Skeletal muscle satellite cell (primary cell): Measurements from ENCODE around the gene PARD3.

Experiments
- H3K27me3 ChIP-seq: 2 replicates; pipeline ENCODE4 v1.7.0; 2013; ENCODE audit warnings: low read length; ENCODE audit not compliant: control insufficient read depth, insufficient read depth
- H3K36me3 ChIP-seq: 2 replicates; pipeline ENCODE4 v1.7.0; 2013; ENCODE audit warnings: mild to moderate bottlenecking, control low read depth, low read length; ENCODE audit not compliant: insufficient read depth
- H3K4me1 ChIP-seq: 2 replicates; pipeline ENCODE4 v1.7.0; 2013; ENCODE audit warnings: low read length; ENCODE audit not compliant: control insufficient read depth, insufficient read depth
- H3K4me2 ChIP-seq: 2 replicates; pipeline ENCODE4 v1.7.0; 2013; ENCODE audit warnings: mild to moderate bottlenecking, low read length
- H3K4me3 ChIP-seq: 2 replicates; pipeline ENCODE4 v1.7.0; 2013; ENCODE audit warnings: low read length
- H3K9ac ChIP-seq: 2 replicates; pipeline ENCODE4 v1.7.0; 2013; ENCODE audit warnings: mild to moderate bottlenecking, low read depth, low read length, moderate library complexity
- H3K9me3 ChIP-seq: replicated peaks from 2 replicates; pipeline ENCODE4 v1.7.0; 2013; ENCODE audit warnings: mild to moderate bottlenecking, control low read depth, low read length

The PARD3 gene

GRCh38 chr10:34151931-34152330 is 663.2 kb downstream of the PARD3 start:
- no peaks in the 10 kb centered on the region for H3K9me3 ChIP-seq
- peaks cover 13% of the 10 kb centered on the region for H3K4me1 ChIP-seq
- no peak overlapping the region for H3K9ac ChIP-seq
- H3K4me3 ChIP-seq = no peak overlapping the region
- no peaks in the 10 kb centered on the region for H3K27me3 ChIP-seq
- no peaks in the 10 kb centered on the region for H3K36me3 ChIP-seq
- no peak overlapping the region for H3K4me2 ChIP-seq

- H3K4me3 ChIP-seq = no peak overlapping the region
- H3K9ac ChIP-seq = no peak overlapping the region
- H3K9me3 ChIP-seq = no peaks in the 10 kb centered on the region
- H3K27me3 ChIP-seq = no peaks in the 10 kb centered on the region
- H3K4me2 ChIP-seq = no peak overlapping the region
- peaks cover 9% of the 10 kb centered on the region for H3K4me1 ChIP-seq
- no peaks in the 10 kb centered on the region for H3K36me3 ChIP-seq
Measured at GRCh38 chr10:34151481-34151880, 663.6 kb downstream of the PARD3 start.

- no peaks in the 10 kb centered on the region for H3K27me3 ChIP-seq
- no peak overlapping the region for H3K4me2 ChIP-seq
- H3K9ac ChIP-seq = no peak overlapping the region
- no peak overlapping the region for H3K4me3 ChIP-seq
- no peaks in the 10 kb centered on the region for H3K36me3 ChIP-seq
- peaks cover 14% of the 10 kb centered on the region for H3K4me1 ChIP-seq
- H3K9me3 ChIP-seq = no peaks in the 10 kb centered on the region
Measured at GRCh38 chr10:34150103-34150502, 665.0 kb downstream of the PARD3 start.

- no peaks in the 10 kb centered on the region for H3K27me3 ChIP-seq
- no peak overlapping the region for H3K4me3 ChIP-seq
- H3K4me2 ChIP-seq = no peak overlapping the region
- no peaks in the 10 kb centered on the region for H3K36me3 ChIP-seq
- H3K9me3 ChIP-seq = no peaks in the 10 kb centered on the region
- H3K9ac ChIP-seq = no peak overlapping the region
- H3K4me1 ChIP-seq = peaks cover 14% of the 10 kb centered on the region
Measured at GRCh38 chr10:34148305-34148657, 666.8 kb downstream of the PARD3 start.

DNA sequence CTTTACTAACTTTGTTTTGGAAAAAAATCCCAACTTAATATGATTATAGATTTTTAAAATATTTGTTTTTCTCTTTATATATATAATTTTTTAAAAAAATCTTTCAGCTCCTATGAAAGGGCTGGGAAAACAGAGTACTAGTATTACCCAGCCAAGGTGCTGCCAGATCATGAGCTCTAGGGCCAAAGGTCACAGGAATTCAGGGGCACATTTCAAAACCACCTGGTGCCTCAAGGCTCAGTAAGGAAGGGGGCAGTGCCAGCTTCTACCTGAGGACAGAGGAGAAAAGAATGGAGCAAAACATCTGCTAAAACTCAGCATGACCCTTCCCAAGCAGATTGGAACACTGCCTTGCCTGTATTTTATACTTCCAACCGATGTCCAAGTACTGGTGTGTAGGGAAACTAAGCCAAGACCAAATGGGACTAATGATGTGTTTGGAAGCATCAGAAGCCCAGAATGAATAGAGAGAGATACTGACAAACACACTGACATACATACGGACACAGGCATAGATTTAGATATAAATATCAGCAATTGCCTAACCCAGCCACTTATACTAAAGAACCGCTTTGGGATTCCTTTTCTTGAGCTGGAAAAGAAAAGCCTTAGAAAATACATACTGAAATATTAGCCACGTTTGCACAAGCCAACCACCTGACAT is 667.3 kb downstream of the PARD3 start:
- Histone ChIP-seq H3K27me3 (no peaks in the 10 kb centered on the region), H3K9me3 (no peaks in the 10 kb centered on the region), H3K9ac (no peak overlapping the region), H3K4me2 (no peak overlapping the region), H3K4me1 (peaks cover 14% of the 10 kb centered on the region), H3K36me3 (no peaks in the 10 kb centered on the region), H3K4me3 (no peak overlapping the region)

DNA sequence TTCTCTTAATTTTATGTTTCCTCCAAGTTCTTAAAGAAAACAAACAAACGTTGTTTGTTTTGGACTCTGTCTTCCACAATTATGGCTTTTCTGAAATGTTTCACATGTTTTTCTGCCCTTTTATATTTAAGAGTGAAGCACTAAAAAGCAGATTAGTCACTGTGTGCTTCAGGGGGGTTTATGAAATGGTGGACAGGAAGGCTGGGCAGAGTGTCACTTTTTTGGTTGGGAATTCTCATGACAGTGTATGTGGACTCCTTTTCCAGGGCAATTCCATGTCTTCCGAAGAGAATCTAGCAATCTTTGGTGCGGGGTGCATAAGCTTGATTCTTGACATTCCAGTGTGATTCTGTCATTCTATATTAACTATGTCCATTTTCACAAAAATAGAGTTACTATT is 669.4 kb downstream of the PARD3 start:
- Histone ChIP-seq H3K4me1 (peaks cover 14% of the 10 kb centered on the region), H3K36me3 (no peaks in the 10 kb centered on the region), H3K27me3 (no peaks in the 10 kb centered on the region), H3K9me3 (no peaks in the 10 kb centered on the region), H3K4me2 (peak overlapping the region; percentile 62), H3K9ac (peak overlapping the region; percentile 23), H3K4me3 (no peak overlapping the region)

- Histone ChIP-seq H3K4me1 (peaks cover 25% of the 10 kb centered on the region), H3K36me3 (no peaks in the 10 kb centered on the region), H3K27me3 (no peaks in the 10 kb centered on the region), H3K9ac (no peak overlapping the region), H3K4me3 (no peak overlapping the region), H3K9me3 (no peaks in the 10 kb centered on the region), H3K4me2 (no peak overlapping the region)
Measured at GRCh38 chr10:34143466-34143865, 671.6 kb downstream of the PARD3 start.

- no peak overlapping the region for H3K4me2 ChIP-seq
- no peak overlapping the region for H3K4me3 ChIP-seq
- H3K9ac ChIP-seq = no peak overlapping the region
- no peaks in the 10 kb centered on the region for H3K27me3 ChIP-seq
- no peaks in the 10 kb centered on the region for H3K9me3 ChIP-seq
- peaks cover 29% of the 10 kb centered on the region for H3K4me1 ChIP-seq
- H3K36me3 ChIP-seq = no peaks in the 10 kb centered on the region
Measured at GRCh38 chr10:34141032-34141680, 673.9 kb downstream of the PARD3 start.

DNA sequence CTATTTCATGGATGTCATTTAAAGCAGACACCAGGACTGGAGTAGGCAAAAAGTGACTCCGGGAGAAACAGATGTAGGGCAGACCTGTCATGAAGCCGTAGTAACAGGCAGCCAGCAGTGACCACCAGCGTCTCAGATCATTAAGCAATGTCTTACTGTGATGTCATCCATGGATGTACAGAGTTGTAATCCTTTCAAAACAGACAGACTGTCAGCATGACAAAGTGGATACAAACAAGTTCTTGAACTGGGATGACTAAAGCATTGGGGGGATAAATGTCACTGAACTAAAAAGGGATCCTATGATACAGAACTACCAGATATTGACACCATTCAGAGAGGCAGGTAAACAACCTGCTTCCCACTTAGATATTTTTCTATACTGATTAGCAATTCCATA is 675.5 kb downstream of the PARD3 start:
- Histone ChIP-seq H3K36me3 (no peaks in the 10 kb centered on the region), H3K4me2 (no peak overlapping the region), H3K4me3 (no peak overlapping the region), H3K27me3 (no peaks in the 10 kb centered on the region), H3K4me1 (peaks cover 19% of the 10 kb centered on the region), H3K9me3 (no peaks in the 10 kb centered on the region), H3K9ac (no peak overlapping the region)

DNA sequence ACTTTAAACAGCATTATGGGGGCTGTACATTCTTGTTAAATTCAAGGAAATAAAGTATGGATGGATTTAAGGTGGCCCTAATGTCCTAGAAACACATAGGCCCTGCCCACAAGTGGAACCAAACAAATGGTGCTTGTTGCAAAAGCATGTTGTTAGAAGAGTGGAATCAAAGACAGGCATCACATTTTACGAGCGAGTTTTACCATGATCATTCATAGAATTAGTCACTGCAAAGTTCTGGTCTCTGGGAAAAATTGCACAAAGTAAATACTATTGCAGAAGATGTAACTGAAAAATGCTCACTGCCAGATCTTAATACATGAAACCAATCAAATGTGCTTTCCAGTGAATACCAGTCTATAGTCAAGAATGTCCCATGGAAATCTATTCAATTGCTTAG is 677.1 kb downstream of the PARD3 start:
- peaks cover 19% of the 10 kb centered on the region for H3K4me1 ChIP-seq
- no peaks in the 10 kb centered on the region for H3K27me3 ChIP-seq
- H3K9me3 ChIP-seq = no peaks in the 10 kb centered on the region
- H3K4me3 ChIP-seq = no peak overlapping the region
- no peak overlapping the region for H3K9ac ChIP-seq
- no peak overlapping the region for H3K4me2 ChIP-seq
- no peaks in the 10 kb centered on the region for H3K36me3 ChIP-seq

DNA sequence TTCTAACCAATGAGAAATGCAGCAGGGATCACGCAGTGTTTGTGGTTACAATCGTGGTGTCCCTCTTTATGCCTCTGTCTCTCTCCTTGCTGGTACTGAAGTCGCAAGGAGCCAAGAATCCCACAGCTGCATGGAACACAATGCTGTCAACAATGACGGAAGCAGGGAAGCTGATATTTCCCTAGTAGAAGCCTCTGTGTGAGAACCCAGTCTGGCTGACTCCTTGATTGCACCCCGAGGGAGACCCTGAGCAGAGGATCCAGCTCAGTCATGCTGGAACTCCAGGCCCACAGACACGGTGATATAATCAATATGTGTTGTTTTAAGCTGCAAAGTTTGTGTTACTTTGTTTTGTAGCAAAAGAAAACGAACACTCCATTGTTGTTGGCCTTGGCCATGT is 677.9 kb downstream of the PARD3 start:
- no peak overlapping the region for H3K4me3 ChIP-seq
- no peaks in the 10 kb centered on the region for H3K36me3 ChIP-seq
- no peaks in the 10 kb centered on the region for H3K27me3 ChIP-seq
- H3K4me2 ChIP-seq = no peak overlapping the region
- no peaks in the 10 kb centered on the region for H3K9me3 ChIP-seq
- peaks cover 19% of the 10 kb centered on the region for H3K4me1 ChIP-seq
- H3K9ac ChIP-seq = no peak overlapping the region

GRCh38 chr10:34135515-34135914 is 679.6 kb downstream of the PARD3 start:
- Histone ChIP-seq H3K4me1 (peaks cover 19% of the 10 kb centered on the region), H3K4me2 (no peak overlapping the region), H3K36me3 (no peaks in the 10 kb centered on the region), H3K9me3 (no peaks in the 10 kb centered on the region), H3K9ac (no peak overlapping the region), H3K4me3 (no peak overlapping the region), H3K27me3 (no peaks in the 10 kb centered on the region)
